Stomach (tissue), 19 donors: Measurements from ENCODE around the gene GPR62. TPM values are rescaled to one million over a fixed set of nuclear protein-coding genes. Genes with fewer than 3 reads are reported as not detected.

Source experiments
- DNase-seq, 2 donors: peaks; one replicate each; pipeline versions ENCODE4 v3.0.0 to v3.0.0-alpha.2; 2013 to 2019
- H3K27ac ChIP-seq, 5 donors: fragments of 200-600 bp in 4 of 5; sonication (generic) in 4 of 5; one replicate each; pipeline ENCODE4 v1.5.1; 2013 to 2019; ENCODE audit warnings: mild to moderate bottlenecking in 1 of 5, moderate library complexity in 1 of 5
- H3K27me3 ChIP-seq, 3 donors: fragments of 200-600 bp; sonication (generic); one replicate each; pipeline ENCODE4 v1.5.1; 2017 to 2019; ENCODE audit warnings: mixed run types in 1 of 3
- H3K36me3 ChIP-seq, 4 donors: fragments of 200-600 bp; sonication (generic); 1 replicate in 3 of 4; 2 replicates in 1 of 4; pipeline ENCODE4 v1.5.1; 2016 to 2019
- H3K4me1 ChIP-seq, 4 donors: fragments of 200-600 bp; sonication (generic); one replicate each; pipeline ENCODE4 v1.5.1; 2016 to 2019
- H3K4me3 ChIP-seq, 4 donors: fragments of 200-600 bp; sonication (generic) in 3 of 4; one replicate each; pipeline ENCODE4 v1.5.1; 2016 to 2019; ENCODE audit warnings: mild to moderate bottlenecking in 1 of 4
- H3K9me3 ChIP-seq, 4 donors: fragments of 200-600 bp; sonication (generic); one replicate each; pipeline ENCODE4 v1.5.1; 2016 to 2019
- EP300 ChIP-seq: sonication (generic); formaldehyde crosslinking; IDR thresholded peaks from one replicate; pipeline ENCODE4 v1.6.1; 2017; ENCODE audit warnings: antibody characterized with exemption
- POLR2A ChIP-seq, 4 donors: fragments of 450-650 bp; IDR thresholded peaks; one replicate each; pipeline ENCODE4 v1.6.1; 2016; ENCODE audit warnings: antibody characterized with exemption in 4 of 4, control low read depth in 2 of 4, mild to moderate bottlenecking in 1 of 4, moderate library complexity in 1 of 4
- POLR2AphosphoS5 ChIP-seq, 3 donors: sonication (generic); formaldehyde crosslinking; IDR thresholded peaks; one replicate each; pipeline ENCODE4 v1.6.1; 2016; ENCODE audit warnings: antibody characterized with exemption in 3 of 3
- WGBS, 5 donors: extraction: QIAGEN DNeasy Blood & Tissue Kit in 3 of 5; methylation state at CpG; one replicate each; pipeline versions ENCODE4 v1.1.5 to v1.1.7; 2013 to 2018; 5-methylcytosine and 5-hydroxymethylcytosine counted together
- intact Hi-C: fragments of 100-400 bp; cut with DNase I; formaldehyde crosslinking; loops from one replicate; pipeline ENCODE4 v1.15.1; 2023; ENCODE audit warnings: low total_unique reads
- long read RNA-seq, 10 donors: transcript quantifications; one replicate each; lab custom pipeline, GENCODE V29; 2026
- polyA plus RNA-seq, 3 donors: library from polyadenylated mRNA; stranded (reverse); fragments of 200-250 nt; gene quantifications; one replicate each; pipeline ENCODE4 v1.2.3, GENCODE V29; 2013
- total RNA-seq, 5 donors: library from RNA; depleted of rRNA; stranded (reverse); fragments of >200 nt; gene quantifications; one replicate each; pipeline versions ENCODE4 v1.1.0 to v1.2.3, GENCODE V29; 2014 to 2016
- TF ChIP-seq, protein P1 (sequence below), 7 experiments: fragments of 450-650 bp in 4 of 7; fragments of 200-600 bp in 3 of 7; sonication (generic) in 3 of 7; IDR thresholded peaks; one replicate each; pipeline ENCODE4 v1.5.1; 2016 to 2019; ENCODE audit warnings: antibody characterized with exemption in 7 of 7, control low read depth in 2 of 7, mild to moderate bottlenecking in 1 of 7
- donor health status: healthy with polysubstance abuse.
- donor health status: Bipolar disorder and iron deficiency.
- donor health status: healthy.

GPR62 gene, protein sequence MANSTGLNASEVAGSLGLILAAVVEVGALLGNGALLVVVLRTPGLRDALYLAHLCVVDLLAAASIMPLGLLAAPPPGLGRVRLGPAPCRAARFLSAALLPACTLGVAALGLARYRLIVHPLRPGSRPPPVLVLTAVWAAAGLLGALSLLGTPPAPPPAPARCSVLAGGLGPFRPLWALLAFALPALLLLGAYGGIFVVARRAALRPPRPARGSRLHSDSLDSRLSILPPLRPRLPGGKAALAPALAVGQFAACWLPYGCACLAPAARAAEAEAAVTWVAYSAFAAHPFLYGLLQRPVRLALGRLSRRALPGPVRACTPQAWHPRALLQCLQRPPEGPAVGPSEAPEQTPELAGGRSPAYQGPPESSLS
- total RNA-seq: not detected
- polyA plus RNA-seq: under 1 TPM in 1 of 3 donors, not detected in 2; 0.25 TPM
- long read RNA-seq, donor 1, transcript GPR62-201 (1 exons, 2,191 nt): major isoform, 21 of 21 reads
- long read RNA-seq, donor 1, partial matches to known transcripts: 0 of 21 reads
- long read RNA-seq, donor 1, other reads (novel, unspliced or antisense): 0 of 21 reads
- long read RNA-seq, donor 2, transcript GPR62-201 (1 exons, 2,191 nt): major isoform, 30 of 30 reads
- long read RNA-seq, donor 2, partial matches to known transcripts: 0 of 30 reads
- long read RNA-seq, donor 2, other reads (novel, unspliced or antisense): 0 of 30 reads
- long read RNA-seq, donor 3, transcript GPR62-201 (1 exons, 2,191 nt): major isoform, 19 of 19 reads
- long read RNA-seq, donor 3, partial matches to known transcripts: 0 of 19 reads
- long read RNA-seq, donor 3, other reads (novel, unspliced or antisense): 0 of 19 reads
- long read RNA-seq, donor 4, partial matches to known transcripts: 0 of 1 reads
- long read RNA-seq, donor 4, other reads (novel, unspliced or antisense): 0 of 1 reads
- long read RNA-seq, donor 5, transcript GPR62-201 (1 exons, 2,191 nt): major isoform, 21 of 50 reads
- long read RNA-seq, donor 5, partial matches to known transcripts: 29 of 50 reads
- long read RNA-seq, donor 5, other reads (novel, unspliced or antisense): 0 of 50 reads
- long read RNA-seq, donor 6: 0 reads
- long read RNA-seq, donor 7, transcript GPR62-201 (1 exons, 2,191 nt): major isoform, 21 of 21 reads
- long read RNA-seq, donor 7, partial matches to known transcripts: 0 of 21 reads
- long read RNA-seq, donor 7, other reads (novel, unspliced or antisense): 0 of 21 reads
- long read RNA-seq, donor 8, transcript GPR62-201 (1 exons, 2,191 nt): major isoform, 27 of 48 reads
- long read RNA-seq, donor 8, partial matches to known transcripts: 0 of 48 reads
- long read RNA-seq, donor 8, other reads (novel, unspliced or antisense): 21 of 48 reads
- long read RNA-seq, donor 9, transcript GPR62-201 (1 exons, 2,191 nt): major isoform, 30 of 30 reads
- long read RNA-seq, donor 9, partial matches to known transcripts: 0 of 30 reads
- long read RNA-seq, donor 9, other reads (novel, unspliced or antisense): 0 of 30 reads
- long read RNA-seq, donor 10, transcript GPR62-201 (1 exons, 2,191 nt): major isoform, 14 of 14 reads
- long read RNA-seq, donor 10, partial matches to known transcripts: 0 of 14 reads
- long read RNA-seq, donor 10, other reads (novel, unspliced or antisense): 0 of 14 reads

DNA sequence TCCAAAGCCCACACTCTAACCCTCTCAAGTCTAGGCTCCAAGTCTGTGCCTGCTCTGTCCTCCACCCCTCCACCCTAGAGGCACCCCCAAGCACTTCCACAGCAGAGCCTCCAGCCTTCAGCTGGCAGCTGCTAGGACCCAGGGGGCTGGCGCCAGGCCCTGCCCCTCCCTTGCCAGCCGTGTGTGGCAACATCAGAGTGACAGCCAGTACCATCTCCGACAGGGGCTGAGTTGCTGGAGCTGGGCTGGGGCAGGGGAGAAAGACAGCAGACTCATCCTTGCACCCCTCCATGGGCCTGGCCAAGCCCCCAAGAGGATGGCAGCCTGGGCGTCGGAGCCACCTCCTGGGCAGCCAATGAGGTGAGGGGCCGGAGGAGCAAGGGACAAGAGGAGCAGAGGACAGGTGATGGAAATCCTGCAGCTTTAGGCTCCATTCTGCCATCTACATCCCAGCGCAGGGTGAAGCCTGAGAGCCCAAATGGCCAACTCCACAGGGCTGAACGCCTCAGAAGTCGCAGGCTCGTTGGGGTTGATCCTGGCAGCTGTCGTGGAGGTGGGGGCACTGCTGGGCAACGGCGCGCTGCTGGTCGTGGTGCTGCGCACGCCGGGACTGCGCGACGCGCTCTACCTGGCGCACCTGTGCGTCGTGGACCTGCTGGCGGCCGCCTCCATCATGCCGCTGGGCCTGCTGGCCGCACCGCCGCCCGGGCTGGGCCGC lies at the start of gene GPR62:
Gene GPR62, plus strand, starts transcription at position 207 of the 718 bp plus-strand sequence. Its CDS starts 272 bp downstream, at position 479.
- TF ChIP-seq, protein P1, sequence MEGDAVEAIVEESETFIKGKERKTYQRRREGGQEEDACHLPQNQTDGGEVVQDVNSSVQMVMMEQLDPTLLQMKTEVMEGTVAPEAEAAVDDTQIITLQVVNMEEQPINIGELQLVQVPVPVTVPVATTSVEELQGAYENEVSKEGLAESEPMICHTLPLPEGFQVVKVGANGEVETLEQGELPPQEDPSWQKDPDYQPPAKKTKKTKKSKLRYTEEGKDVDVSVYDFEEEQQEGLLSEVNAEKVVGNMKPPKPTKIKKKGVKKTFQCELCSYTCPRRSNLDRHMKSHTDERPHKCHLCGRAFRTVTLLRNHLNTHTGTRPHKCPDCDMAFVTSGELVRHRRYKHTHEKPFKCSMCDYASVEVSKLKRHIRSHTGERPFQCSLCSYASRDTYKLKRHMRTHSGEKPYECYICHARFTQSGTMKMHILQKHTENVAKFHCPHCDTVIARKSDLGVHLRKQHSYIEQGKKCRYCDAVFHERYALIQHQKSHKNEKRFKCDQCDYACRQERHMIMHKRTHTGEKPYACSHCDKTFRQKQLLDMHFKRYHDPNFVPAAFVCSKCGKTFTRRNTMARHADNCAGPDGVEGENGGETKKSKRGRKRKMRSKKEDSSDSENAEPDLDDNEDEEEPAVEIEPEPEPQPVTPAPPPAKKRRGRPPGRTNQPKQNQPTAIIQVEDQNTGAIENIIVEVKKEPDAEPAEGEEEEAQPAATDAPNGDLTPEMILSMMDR (IDR thresholded peaks at IDR 0.05): no peak
- TF ChIP-seq POLR2A (IDR thresholded peaks at IDR 0.05) (no peak), POLR2AphosphoS5 (IDR thresholded peaks at IDR 0.05) (no peak), EP300 (no peak)
- 29 to 66% (median 43%) methylated on average over 9 to 33 of the region's 33 CpGs; no CpG with 5 or more reads in 1 of the 5 donors for WGBS, 5 donors
- H3K36me3 ChIP-seq: peaks cover 0 to 31% (median 27%) of the 10 kb centered on the region in 4 donors
- peaks cover 0 to 20% (median 0%) of the 10 kb centered on the region in 3 donors for H3K27me3 ChIP-seq
- DNase-seq: no peak
- peak within 1 kb of the TSS; percentile 76 to 85 (median 78) for H3K27ac ChIP-seq
- intact Hi-C loops: no loop called here
- H3K9me3 ChIP-seq: no peaks in the 10 kb centered on the region
- H3K4me3 ChIP-seq: peak within 1 kb of the TSS; percentile 42 to 51 (median 48)
- H3K4me1 ChIP-seq: peaks cover 16 to 22% (median 17%) of the 10 kb centered on the region in 4 donors

DNA sequence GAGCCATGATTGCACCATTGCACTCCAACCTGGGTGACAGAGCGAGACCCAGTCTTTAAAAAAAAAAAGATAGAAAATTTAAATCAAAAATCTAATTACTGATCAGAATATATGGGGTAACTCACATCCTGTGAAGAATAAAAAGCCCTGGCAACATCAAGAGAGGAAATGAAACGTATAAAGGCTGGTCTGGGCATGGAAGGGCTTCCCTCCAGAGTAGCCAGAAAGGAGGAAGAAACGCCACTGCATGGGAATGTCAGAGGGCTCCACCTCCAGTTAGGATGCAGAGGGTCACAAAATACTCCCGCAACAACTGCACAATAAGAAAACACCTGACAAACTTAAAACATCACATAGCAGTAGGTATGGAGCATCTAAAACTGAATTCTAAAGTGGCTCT lies 47.2 kb upstream of the GPR62 start:
- H3K36me3 ChIP-seq: no peaks in the 10 kb centered on the region
- DNase-seq: no peak
- WGBS, 5 donors: 72 to 82% (median 76%) methylated on average over 4 of the region's 4 CpGs
- H3K4me3 ChIP-seq: no peak overlapping the region
- H3K27ac ChIP-seq: no peak overlapping the region
- TF ChIP-seq POLR2A (IDR thresholded peaks at IDR 0.05) (no peak), POLR2AphosphoS5 (IDR thresholded peaks at IDR 0.05) (no peak), EP300 (no peak)
- TF ChIP-seq, protein P1 (IDR thresholded peaks at IDR 0.05): no peak
- intact Hi-C loops: no loop called here
- peaks cover 0 to 6% (median 0%) of the 10 kb centered on the region in 3 donors for H3K27me3 ChIP-seq
- peaks cover 0 to 40% (median 0%) of the 10 kb centered on the region in 4 donors for H3K9me3 ChIP-seq
- H3K4me1 ChIP-seq: no peaks in the 10 kb centered on the region

DNA sequence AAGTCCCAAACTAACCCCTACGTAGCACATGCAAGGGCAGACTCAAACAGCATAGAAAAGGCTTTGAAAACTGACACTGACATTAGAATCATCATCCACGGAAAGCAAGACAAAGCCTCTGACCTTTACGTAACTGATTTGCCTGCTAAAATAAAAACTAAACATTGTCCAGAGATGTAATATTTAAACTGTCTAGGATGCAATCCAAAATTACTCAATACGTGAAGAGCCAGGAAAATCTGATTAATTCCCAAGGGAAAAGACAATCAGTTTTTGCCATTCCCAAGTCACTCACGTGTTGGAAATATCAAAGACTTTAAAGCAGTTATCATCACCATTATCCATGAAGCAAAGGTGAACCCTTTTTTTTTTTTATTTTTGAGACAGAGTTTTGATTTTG lies 38.8 kb upstream of the GPR62 start:
- no peak for DNase-seq
- Histone ChIP-seq H3K4me1 (no peaks in the 10 kb centered on the region), H3K27ac (no peak overlapping the region), H3K9me3 (no peaks in the 10 kb centered on the region), H3K4me3 (no peak overlapping the region), H3K27me3 (peaks cover 0 to 6% (median 0%) of the 10 kb centered on the region in 3 donors), H3K36me3 (no peaks in the 10 kb centered on the region)
- intact Hi-C loops: no loop called here
- WGBS, 5 donors: 53 to 61% (median 54%) methylated on average over 5 of the region's 5 CpGs
- no peak for TF ChIP-seq POLR2A (IDR thresholded peaks at IDR 0.05)
- TF ChIP-seq EP300: no peak
- TF ChIP-seq, protein P1 (IDR thresholded peaks at IDR 0.05): no peak
- TF ChIP-seq POLR2AphosphoS5 (IDR thresholded peaks at IDR 0.05): no peak
